Heart left ventricle (tissue), 16 donors: ENCODE measurements around the gene HCN2. TPM values are rescaled to one million over a fixed set of nuclear protein-coding genes. Genes with fewer than 3 reads are reported as not detected.
A peak's percentile ranks its signal among the peaks of the same experiment; 100 is the strongest.

Experiments
- ATAC-seq, 4 donors: fragments of 200-7000 bp; cut with Tn5 transposase; one replicate each; pipeline ENCODE4 v1.9.1; 2020 to 2022; ENCODE audit warnings: moderate library complexity in 4 of 4, mild to moderate bottlenecking in 3 of 4, moderate number of reproducible peaks in 1 of 4
- DNase-seq, 5 donors: peaks; one replicate each; pipeline ENCODE4 v3.0.0-alpha.2; 2020
- H3K27ac ChIP-seq, 12 donors: fragments of 200-600 bp; sonication (generic) in 4 of 12; one replicate each; pipeline versions ENCODE4 v1.5.0 to v1.8.0; 2016 to 2022; ENCODE audit warnings: mild to moderate bottlenecking in 2 of 12
- H3K27me3 ChIP-seq, 9 donors: fragments of 200-600 bp; sonication (generic) in 2 of 9; one replicate each; pipeline versions ENCODE4 v1.5.1 to v1.8.0; 2016 to 2022; ENCODE audit warnings: mild to moderate bottlenecking in 3 of 9
- H3K36me3 ChIP-seq, 9 donors: fragments of 200-600 bp; sonication (generic) in 2 of 9; one replicate each; pipeline versions ENCODE4 v1.5.0 to v1.8.0; 2018 to 2022; ENCODE audit warnings: mild to moderate bottlenecking in 2 of 9
- H3K4me1 ChIP-seq, 12 donors: fragments of 200-600 bp; sonication (generic) in 4 of 12; one replicate each; pipeline versions ENCODE4 v1.5.0 to v1.8.0; 2016 to 2022; ENCODE audit warnings: mild to moderate bottlenecking in 3 of 12
- H3K4me3 ChIP-seq, 12 donors: fragments of 200-600 bp; sonication (generic) in 4 of 12; one replicate each; pipeline versions ENCODE4 v1.5.0 to v1.8.0; 2017 to 2022; ENCODE audit warnings: mild to moderate bottlenecking in 9 of 12, moderate library complexity in 4 of 12
- H3K9me3 ChIP-seq, 12 donors: fragments of 200-600 bp; sonication (generic) in 4 of 12; one replicate each; pipeline versions ENCODE4 v1.5.0 to v1.8.0; 2016 to 2022; ENCODE audit warnings: mild to moderate bottlenecking in 1 of 12
- POLR2A ChIP-seq, 2 donors: fragments of 450-650 bp; IDR thresholded peaks; one replicate each; pipeline ENCODE4 v1.6.1; 2017; ENCODE audit warnings: antibody characterized with exemption in 2 of 2, mild to moderate bottlenecking in 2 of 2, moderate library complexity in 2 of 2
- WGBS, 4 donors: extraction: QIAGEN DNeasy Blood & Tissue Kit in 2 of 4; methylation state at CpG; one replicate each; pipeline versions ENCODE4 v1.1.5 to v1.1.7; 2013 to 2018; 5-methylcytosine and 5-hydroxymethylcytosine counted together
- intact Hi-C, 10 donors: fragments of 100-400 bp; cut with DNase I; formaldehyde crosslinking; loops; one replicate each; pipeline versions ENCODE4 v1.11.1 to v1.14.2; 2022
- polyA plus RNA-seq, 2 donors: library from polyadenylated mRNA; stranded (reverse); fragments of 200-250 nt; gene quantifications; one replicate each; pipeline ENCODE4 v1.2.3, GENCODE V29; 2013
- total RNA-seq, 9 donors: library from RNA; depleted of rRNA in 2 of 9; stranded (reverse); fragments of >200 nt in 2 of 9; fragmentation: NEBNext Ultra II Directional in 3 of 9; extraction: Animal tissue kit (Norgen Biotek cat#: 25700) in 3 of 9; gene quantifications; one replicate each; pipeline versions ENCODE4 v1.1.0 to v1.2.4, GENCODE V29; 2016 to 2023
- TF ChIP-seq, protein P1 (sequence below), 12 donors: fragments of 200-600 bp; sonication (generic) in 4 of 12; IDR thresholded peaks; one replicate each; pipeline versions ENCODE4 v1.5.0 to v1.8.0; 2018 to 2022; ENCODE audit warnings: antibody characterized with exemption in 12 of 12, mild to moderate bottlenecking in 5 of 12
- donor health status: ischemic (EF 13 %, LVEDD 7.1; RV severe dilation, severe dysfunction).
- donor health status: healthy with polysubstance abuse.
- donor health status: DM: no; HTN: yes; CAD: no.
- donor health status: DM: no; HTN: no; CAD: no.
- donor health status: ischemic (EF 25% LVEDD 6.9; RV normal size, moderate dysfunction).
- donor health status: ischemic (EF 25% LVEDD 5.7; RV mildly dilated, moderate dysfunction).
- donor health status: healthy.
- donor health status: DM: yes; HTN: yes; CAD: no.
- donor health status: ischemic (EF 35%, LVEDD 5.7; RV mildly dilated, moderate dysfunction).
- donor health status: nonischemic (EF 11% LVEDD 7.7; RV severe dilation, severe dysfunction).
- donor health status: DM: yes; HTN: yes; CAD: no.
- donor health status: PGD.
- donor health status: ischemic (EF 29% LVEDD 5.4; RV normal size, mild dysfunction).
- donor health status: nonischemic (EF 23%, LVEDD 6.1; RV moderate dilation, normal function).

Gene HCN2
- total and polyA plus RNA-seq, 11 donors = 4.1 to 27.4 (median 15.4) TPM

DNA sequence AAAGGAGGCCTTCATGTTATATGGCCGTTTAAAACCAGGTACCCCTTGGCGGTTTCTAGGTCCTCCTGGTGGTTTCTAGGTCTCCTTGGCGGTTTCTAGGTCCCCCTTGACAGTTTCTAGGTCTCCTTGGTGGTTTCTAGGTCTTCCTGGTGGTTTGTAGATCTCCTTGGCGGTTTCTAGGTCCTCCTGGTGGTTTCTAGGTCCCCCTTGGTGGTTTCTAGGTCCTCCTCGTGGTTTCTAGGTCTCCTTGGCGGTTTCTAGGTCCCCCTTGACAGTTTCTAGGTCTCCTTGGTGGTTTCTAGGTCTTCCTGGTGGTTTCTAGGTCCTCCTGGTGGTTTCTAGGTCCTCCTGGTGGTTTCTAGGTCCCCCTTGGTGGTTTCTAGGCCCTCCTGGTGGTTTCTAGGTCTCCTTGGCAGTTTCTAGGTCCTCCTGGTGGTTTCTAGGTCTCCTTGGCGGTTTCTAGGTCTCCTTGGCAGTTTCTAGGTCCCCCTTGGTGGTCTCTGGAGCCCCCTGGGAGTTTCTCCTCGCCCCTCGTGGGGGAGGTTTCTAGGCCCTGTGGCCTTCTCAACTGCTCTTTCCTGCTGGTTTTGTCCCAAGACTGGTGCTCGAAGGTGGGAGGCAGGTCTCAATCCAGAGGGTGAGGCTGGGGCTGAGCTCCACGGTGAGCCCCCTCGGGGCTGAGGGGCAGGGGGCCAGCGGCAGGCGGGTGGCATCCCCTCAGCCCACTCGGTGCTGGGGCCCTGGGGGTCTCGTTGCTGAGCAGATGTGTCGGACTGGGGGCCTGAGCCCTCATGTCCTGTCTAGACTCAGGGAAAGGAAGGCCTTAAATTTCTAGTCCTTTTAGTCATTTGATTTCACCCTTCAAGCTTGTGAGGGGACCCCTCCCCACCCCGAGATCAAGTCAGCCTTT lies 8.0 kb downstream of the HCN2 start:
- ATAC-seq (no peak), DNase-seq (no peak)
- no peaks in the 10 kb centered on the region for H3K9me3 ChIP-seq
- intact Hi-C loops = loop anchor here in 1 of 10 donors (10.0 kb wide), 1 partner anchor 57 kb away; no protein-coding TSS in a partner anchor
- H3K4me3 ChIP-seq = no peak overlapping the region
- no peak overlapping the region for H3K27ac ChIP-seq
- H3K4me1 ChIP-seq = peaks cover 0 to 4% (median 0%) of the 10 kb centered on the region in 12 donors
- H3K36me3 ChIP-seq = no peaks in the 10 kb centered on the region
- WGBS, 4 donors = 74 to 81% (median 80%) methylated on average over 18 of the region's 18 CpGs
- TF ChIP-seq, protein P1, sequence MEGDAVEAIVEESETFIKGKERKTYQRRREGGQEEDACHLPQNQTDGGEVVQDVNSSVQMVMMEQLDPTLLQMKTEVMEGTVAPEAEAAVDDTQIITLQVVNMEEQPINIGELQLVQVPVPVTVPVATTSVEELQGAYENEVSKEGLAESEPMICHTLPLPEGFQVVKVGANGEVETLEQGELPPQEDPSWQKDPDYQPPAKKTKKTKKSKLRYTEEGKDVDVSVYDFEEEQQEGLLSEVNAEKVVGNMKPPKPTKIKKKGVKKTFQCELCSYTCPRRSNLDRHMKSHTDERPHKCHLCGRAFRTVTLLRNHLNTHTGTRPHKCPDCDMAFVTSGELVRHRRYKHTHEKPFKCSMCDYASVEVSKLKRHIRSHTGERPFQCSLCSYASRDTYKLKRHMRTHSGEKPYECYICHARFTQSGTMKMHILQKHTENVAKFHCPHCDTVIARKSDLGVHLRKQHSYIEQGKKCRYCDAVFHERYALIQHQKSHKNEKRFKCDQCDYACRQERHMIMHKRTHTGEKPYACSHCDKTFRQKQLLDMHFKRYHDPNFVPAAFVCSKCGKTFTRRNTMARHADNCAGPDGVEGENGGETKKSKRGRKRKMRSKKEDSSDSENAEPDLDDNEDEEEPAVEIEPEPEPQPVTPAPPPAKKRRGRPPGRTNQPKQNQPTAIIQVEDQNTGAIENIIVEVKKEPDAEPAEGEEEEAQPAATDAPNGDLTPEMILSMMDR (IDR thresholded peaks at IDR 0.05) = no peak
- no peak for TF ChIP-seq POLR2A (IDR thresholded peaks at IDR 0.05)
- H3K27me3 ChIP-seq = peaks cover 0 to 5% (median 0%) of the 10 kb centered on the region in 9 donors

DNA sequence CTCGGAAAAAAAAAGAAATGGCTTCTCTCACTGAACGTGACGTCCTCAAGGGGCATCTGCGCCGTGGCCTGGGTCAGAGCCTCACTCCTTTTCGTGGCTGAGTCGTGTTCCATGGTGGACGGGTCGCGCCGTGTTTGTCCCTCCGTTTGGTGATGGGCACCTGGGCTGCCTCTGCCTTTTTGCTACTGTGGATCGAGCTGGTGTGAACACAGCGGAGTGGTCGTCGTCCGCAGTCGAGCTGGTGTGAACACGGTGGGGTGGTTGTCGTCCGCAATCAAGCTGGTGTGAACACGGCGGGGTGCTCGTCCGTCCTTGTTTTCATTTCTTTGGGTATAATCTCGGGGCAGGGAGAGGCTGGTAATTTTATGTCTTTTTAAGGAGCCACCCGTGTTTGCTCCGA lies 11.6 kb downstream of the HCN2 start:
- Histone ChIP-seq H3K27ac (peak overlapping the region in 1 of 12 donors; percentile 16), H3K4me1 (peaks cover 0 to 8% (median 0%) of the 10 kb centered on the region in 12 donors), H3K4me3 (no peak overlapping the region), H3K36me3 (no peaks in the 10 kb centered on the region), H3K9me3 (no peaks in the 10 kb centered on the region), H3K27me3 (no peaks in the 10 kb centered on the region)
- no peak for TF ChIP-seq POLR2A (IDR thresholded peaks at IDR 0.05)
- TF ChIP-seq, protein P1 (IDR thresholded peaks at IDR 0.05) = no peak
- DNase-seq (no peak), ATAC-seq (no peak)
- intact Hi-C loops = no loop called here
- WGBS, 4 donors = 90 to 93% (median 92%) methylated on average over 27 to 28 of the region's 28 CpGs

DNA sequence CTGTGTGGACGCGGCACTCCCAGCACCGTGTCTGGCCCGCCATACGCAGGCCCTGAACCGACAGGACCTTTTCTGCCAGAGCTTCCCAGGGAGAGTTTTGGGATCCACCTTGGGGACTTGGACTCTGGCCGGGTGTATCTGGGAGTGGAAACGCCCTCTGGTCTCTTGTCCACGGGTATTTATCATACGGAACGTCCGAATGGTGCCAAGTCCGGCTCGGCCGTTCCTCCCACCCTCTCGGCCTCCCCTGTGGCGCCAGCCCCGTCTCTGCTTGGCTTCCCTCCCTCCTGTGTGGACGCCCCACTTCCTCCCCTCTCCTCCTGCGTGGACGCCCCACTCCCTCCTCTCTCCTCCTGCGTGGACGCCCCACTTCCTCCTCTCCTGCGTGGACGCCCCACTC lies 12.1 kb downstream of the HCN2 start:
- intact Hi-C loops = no loop called here
- H3K27ac ChIP-seq = peak overlapping the region in 1 of 12 donors; percentile 16

More for the DNA sequence above, 12.1 kb downstream of the HCN2 start:
- Histone ChIP-seq H3K36me3 (no peaks in the 10 kb centered on the region), H3K27me3 (no peaks in the 10 kb centered on the region), H3K4me1 (peaks cover 0 to 8% (median 0%) of the 10 kb centered on the region in 12 donors), H3K9me3 (no peaks in the 10 kb centered on the region), H3K4me3 (no peak overlapping the region)
- no peak for DNase-seq
- peak in 2 of 4 donors; percentile 34 to 52 for ATAC-seq
- WGBS, 4 donors = 63 to 79% (median 69%) methylated on average over 25 of the region's 25 CpGs
- TF ChIP-seq, protein P1 (IDR thresholded peaks at IDR 0.05) = no peak
- TF ChIP-seq POLR2A (IDR thresholded peaks at IDR 0.05) = no peak
